HCT116 (cell line): Measurements from ENCODE around the gene CYB561D1. TPM values are rescaled to one million over a fixed set of nuclear protein-coding genes. Genes with fewer than 3 reads are reported as not detected.

Source experiments
- ATAC-seq: fragments of 200-7000 bp; cut with Tn5 transposase; 2 replicates; pipeline ENCODE4 v1.9.1; 2020; ENCODE audit warnings: mild to moderate bottlenecking, moderate library complexity
- BruUV-seq: library from RNA; stranded (reverse); fragments of 400-500 nt; replicated peaks from 2 replicates; lab custom pipeline; 2021; lab: Mats Ljungman, UMichigan
- CTCF ChIA-PET: fragments of 300-600 bp; sonication (Branson Sonifier 250); formaldehyde crosslinking; loops from one replicate; lab custom pipeline; 2021; ENCODE audit warnings: antibody characterized with exemption; lab: Charles Lee
- POLR2A ChIA-PET: fragments of 300-600, 350-600 bp; sonication (Branson Sonifier 250); formaldehyde crosslinking; loops from one replicate; lab custom pipeline; 2021; ENCODE audit warnings: antibody characterized with exemption; lab: Charles Lee
- RAD21 ChIA-PET, 2 experiments: fragments of 300-600 bp; sonication (Branson Sonifier 250); formaldehyde crosslinking; loops; one replicate each; lab custom pipeline; 2023; ENCODE audit warnings: low total read pairs in 2 of 2; ENCODE audit not compliant: uncharacterized antibody in 2 of 2, unreplicated experiment in 2 of 2, low non-redundant PET in 1 of 2; lab: Charles Lee
- DNase-seq: peaks from one replicate; pipeline ENCODE4 v3.0.0-alpha.2; 2010; ENCODE audit warnings: low read depth, low spot score
- H2AFZ ChIP-seq: fragments of 200-600 bp; shearing (Covaris generic), sonication (generic); 2 replicates; pipeline ENCODE4 v1.6.1; 2017; ENCODE audit warnings: low read depth, mixed run types, mixed read lengths, antibody characterized with exemption, low read length; ENCODE audit not compliant: poor library complexity, severe bottlenecking
- H3K27ac ChIP-seq: 2 replicates; pipeline ENCODE4 v1.5.1; 2012; ENCODE audit warnings: low read depth, low read length
- H3K27me3 ChIP-seq: fragments of 200-600 bp; sonication (generic); 2 replicates; pipeline ENCODE4 v1.6.1; 2016; ENCODE audit warnings: mixed run types, low read length, mixed read lengths; ENCODE audit not compliant: insufficient read depth
- H3K36me3 ChIP-seq, 2 experiments: fragments of 200-500 bp in 1 of 2; fragments of 200-600 bp in 1 of 2; sonication (Bioruptor generic) in 1 of 2; sonication (generic) in 1 of 2; 2 replicates each; pipeline versions ENCODE4 v1.5.1 to v1.6.1; 2014 to 2016; ENCODE audit warnings: low read length in 2 of 2, inconsistent platforms in 1 of 2, mixed read lengths in 1 of 2, mixed run types in 1 of 2; ENCODE audit not compliant: insufficient read depth in 2 of 2, control insufficient read depth in 1 of 2
- H3K4me1 ChIP-seq, 2 experiments: fragments of 200-600 bp in 1 of 2; sonication (generic) in 1 of 2; 2 replicates each; pipeline versions ENCODE4 v1.5.1 to v1.6.1; 2012 to 2017; ENCODE audit warnings: low read length in 2 of 2, inconsistent platforms in 1 of 2, mild to moderate bottlenecking in 1 of 2, mixed read lengths in 1 of 2, mixed run types in 1 of 2, moderate library complexity in 1 of 2; ENCODE audit not compliant: insufficient read depth in 2 of 2, control insufficient read depth in 1 of 2
- H3K4me2 ChIP-seq: fragments of 200-600 bp; sonication (generic); 2 replicates; pipeline ENCODE4 v1.6.1; 2017; ENCODE audit warnings: mixed run types, low read length, mixed read lengths
- H3K4me3 ChIP-seq, 2 experiments: fragments of 200-600 bp in 1 of 2; sonication (generic) in 1 of 2; replicated peaks in 1 of 2; 2 replicates each; pipeline ENCODE4 v1.5.1; 2011 to 2016; ENCODE audit warnings: low read length in 2 of 2, control low read depth in 1 of 2, low read depth in 1 of 2, mild to moderate bottlenecking in 1 of 2, mixed read lengths in 1 of 2, mixed run types in 1 of 2
- H3K79me2 ChIP-seq: fragments of 200-600 bp; sonication (generic); 2 replicates; pipeline ENCODE4 v1.6.1; 2017; ENCODE audit warnings: mild to moderate bottlenecking, mixed run types, low read length, moderate library complexity, mixed read lengths; ENCODE audit not compliant: insufficient read depth
- H3K9ac ChIP-seq: fragments of 200-600 bp; sonication (generic); 2 replicates; pipeline ENCODE4 v1.6.1; 2016; ENCODE audit warnings: low read length, mixed read lengths
- H3K9me2 ChIP-seq: fragments of 200-600 bp; sonication (generic), shearing (Covaris generic); 2 replicates; pipeline ENCODE4 v1.6.1; 2017; ENCODE audit warnings: mixed run types, mild to moderate bottlenecking, moderate library complexity; ENCODE audit not compliant: insufficient read depth
- H3K9me3 ChIP-seq, 2 experiments: fragments of 200-500 bp in 1 of 2; fragments of 200-600 bp in 1 of 2; sonication (Bioruptor generic) in 1 of 2; sonication (generic) in 1 of 2; 2 replicates each; pipeline ENCODE4 v1.6.1; 2014 to 2017; ENCODE audit warnings: low read length in 2 of 2, mixed read lengths in 2 of 2, inconsistent platforms in 1 of 2, low read depth in 1 of 2, mild to moderate bottlenecking in 1 of 2, mixed run types in 1 of 2, moderate library complexity in 1 of 2; ENCODE audit not compliant: control insufficient read depth in 1 of 2, insufficient read depth in 1 of 2
- H4K20me1 ChIP-seq: fragments of 200-600 bp; sonication (generic), shearing (Covaris generic); 2 replicates; pipeline ENCODE4 v1.6.1; 2017; ENCODE audit warnings: mixed run types, mild to moderate bottlenecking, moderate library complexity; ENCODE audit not compliant: insufficient read depth
- CEBPB ChIP-seq: IDR thresholded peaks from 2 replicates; pipeline ENCODE4 v1.6.1; 2012; ENCODE audit warnings: low read depth
- ELF1 ChIP-seq: IDR thresholded peaks from 2 replicates; pipeline ENCODE4 v1.6.1; 2012; ENCODE audit warnings: low read depth, borderline replicate concordance
- MAX ChIP-seq: IDR thresholded peaks from 2 replicates; pipeline ENCODE4 v1.6.1; 2012
- REST ChIP-seq: IDR thresholded peaks from 2 replicates; pipeline ENCODE4 v1.6.1; 2012; ENCODE audit warnings: low read depth
- SRF ChIP-seq: IDR thresholded peaks from 2 replicates; pipeline ENCODE4 v1.6.1; 2012; ENCODE audit warnings: low read depth
- intact Hi-C: fragments of 100-400 bp; cut with micrococcal nuclease; formaldehyde crosslinking; loops from 2 replicates; pipeline ENCODE4 v1.10.0; 2022
- total RNA-seq: library from RNA; stranded (reverse); gene quantifications from one replicate; pipeline ENCODE4 v1.2.1, GENCODE V29; 2021; ENCODE audit not compliant: unreplicated experiment

The CYB561D1 gene
- total RNA-seq, 1 experiment from 2014 or later, result 5.9 TPM

DNA sequence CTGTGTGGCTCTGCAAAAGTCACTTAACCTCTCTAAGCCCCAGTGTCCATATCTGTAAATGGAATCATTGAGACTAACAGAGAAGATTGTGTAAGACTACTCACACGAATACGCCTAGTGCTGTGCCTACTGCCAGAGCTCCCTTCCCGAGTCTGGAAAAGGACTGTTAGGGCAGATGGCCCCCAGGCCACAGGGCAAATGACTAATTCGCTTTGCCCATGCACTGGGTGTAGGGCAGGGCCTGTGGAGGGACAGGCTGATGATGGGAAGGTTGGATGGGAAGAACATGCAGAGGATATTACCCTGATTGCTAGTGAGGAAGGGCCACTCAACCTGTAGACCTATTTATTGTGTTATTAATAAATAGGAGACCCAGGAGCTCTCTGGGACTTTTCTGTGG, 41.6 kb downstream of the CYB561D1 start:
- H4K20me1 ChIP-seq, result no peaks in the 10 kb centered on the region
- ATAC-seq (no peak), DNase-seq (no peak)
- ChIA-PET POLR2A (no interaction called here), RAD21 (no interaction called here), CTCF (interaction anchor here (1.1 to 1.3 kb wide), 2 partner anchors 45 to 47 kb away, joined by 3 to 4 read pairs; no protein-coding TSS in a partner anchor)
- intact Hi-C loops, result loop anchor here (10.0 kb wide), 1 partner anchor 331 kb away; no protein-coding TSS in a partner anchor
- H3K9ac ChIP-seq, result no peak overlapping the region
- TF ChIP-seq MAX, result no peak
- TF ChIP-seq ELF1, result no peak
- TF ChIP-seq SRF, result no peak
- no peak for TF ChIP-seq CEBPB
- TF ChIP-seq REST, result no peak
- BruUV-seq, result no TSS peak
- H3K9me3 ChIP-seq, result no peaks in the 10 kb centered on the region
- no peaks in the 10 kb centered on the region for H3K27me3 ChIP-seq
- H2AFZ ChIP-seq, result no peak overlapping the region
- H3K4me2 ChIP-seq, result no peak overlapping the region
- no peaks in the 10 kb centered on the region for H3K79me2 ChIP-seq
- H3K36me3 ChIP-seq, result no peaks in the 10 kb centered on the region
- no peaks in the 10 kb centered on the region for H3K9me2 ChIP-seq
- H3K4me1 ChIP-seq, result peaks cover 4 to 14% of the 10 kb centered on the region in 2 experiments; a peak in 3 of 4 replicates
- H3K4me3 ChIP-seq, result no peak overlapping the region
- H3K27ac ChIP-seq, result no peak overlapping the region
